Measurements from ENCODE around the gene CLCA2.

GRCh38 chr1:86471291-86471690 lies 47.3 kb downstream of the CLCA2 start:
- no peak for TF ChIP-seq CTCF (conservative IDR thresholded peaks at IDR 0.05)
- no peak for TF ChIP-seq EZH2 (IDR thresholded peaks at IDR 0.05; ENCODE audit: low read depth)

Measured in PC-9 (cell line).